UCSD-AML1 (cell line): ENCODE data around the gene NGF.

ENCODE experiments used
- DNase-seq: peaks from one replicate; lab custom pipeline; 2025; ENCODE audit not compliant: unreplicated experiment; lab: John Stamatoyannopoulos, UW

NGF gene

GRCh38 chr1:115283681-115284146 is 54.3 kb downstream of the NGF start:
- no peak for DNase-seq

GRCh38 chr1:115283249-115283648 is 54.8 kb downstream of the NGF start:
- DNase-seq, result no peak

GRCh38 chr1:115282807-115283208 is 55.2 kb downstream of the NGF start:
- DNase-seq, result no peak

- no peak for DNase-seq
Observed at GRCh38 chr1:115281143-115281542, 56.9 kb downstream of the NGF start.

- DNase-seq, result no peak
Observed at GRCh38 chr1:115280064-115280463, 58.0 kb downstream of the NGF start.

- no peak for DNase-seq
Observed at GRCh38 chr1:115278211-115278610, 59.8 kb downstream of the NGF start.

- DNase-seq, result no peak
Observed at GRCh38 chr1:115277276-115277675, 60.8 kb downstream of the NGF start.

GRCh38 chr1:115275216-115275615 is 62.8 kb downstream of the NGF start:
- DNase-seq, result no peak

- no peak for DNase-seq
Observed at GRCh38 chr1:115274467-115274866, 63.6 kb downstream of the NGF start.

GRCh38 chr1:115266729-115267421 is 71.2 kb downstream of the NGF start:
- no peak for DNase-seq

- no peak for DNase-seq
Observed at GRCh38 chr1:115265099-115265498, 73.0 kb downstream of the NGF start.

GRCh38 chr1:115262886-115263285 is 75.2 kb downstream of the NGF start:
- DNase-seq, result no peak

- no peak for DNase-seq
Observed at GRCh38 chr1:115261496-115261895, 76.6 kb downstream of the NGF start.

GRCh38 chr1:115258302-115258866 is 79.7 kb downstream of the NGF start:
- DNase-seq, result no peak

GRCh38 chr1:115257591-115257990 is 80.5 kb downstream of the NGF start:
- DNase-seq, result no peak

- no peak for DNase-seq
Observed at GRCh38 chr1:115255154-115255553, 82.9 kb downstream of the NGF start.

GRCh38 chr1:115252585-115252984 is 85.5 kb downstream of the NGF start:
- DNase-seq, result no peak

GRCh38 chr1:115251856-115252255 is 86.2 kb downstream of the NGF start:
- no peak for DNase-seq

GRCh38 chr1:115251340-115251748 is 86.7 kb downstream of the NGF start:
- DNase-seq, result no peak

GRCh38 chr1:115246526-115246925 is 91.5 kb downstream of the NGF start:
- no peak for DNase-seq

- DNase-seq, result no peak
Observed at GRCh38 chr1:115245227-115245626, 92.8 kb downstream of the NGF start.

GRCh38 chr1:115242543-115242942 is 95.5 kb downstream of the NGF start:
- DNase-seq, result no peak

GRCh38 chr1:115241309-115241708 is 96.7 kb downstream of the NGF start:
- DNase-seq, result no peak
